ENCODE data around the gene RPS19.

- TF ChIP-seq CTCF (IDR thresholded peaks at IDR 0.05) (no peak), POLR2A (IDR thresholded peaks at IDR 0.05) (no peak)
Observed at GRCh38 chr19:41902594-41902993, 42.5 kb downstream of the RPS19 start.

All from testis (tissue), 2 donors.